BLaER1 treated with 17β-estradiol and CSF1 and Interleukin-3, amounts not matched to agents 10 nM and 100 nM (cell line): ENCODE results near the gene RRP1.

Experiments
- H3K27ac ChIP-seq, 11 experiments: shearing (Covaris generic); formaldehyde crosslinking; 2 replicates each; pipeline ENCODE4 v1.8.1; 2022
- H3K27me3 ChIP-seq, 11 experiments: shearing (Covaris generic); formaldehyde crosslinking; 2 replicates each; pipeline ENCODE4 v1.8.1; 2022
- H3K36me3 ChIP-seq, 11 experiments: shearing (Covaris generic); formaldehyde crosslinking; 2 replicates each; pipeline ENCODE4 v1.8.1; 2022
- H3K4me1 ChIP-seq, 10 experiments: shearing (Covaris generic); formaldehyde crosslinking; 2 replicates each; pipeline ENCODE4 v1.8.1; 2022
- H3K4me2 ChIP-seq, 11 experiments: shearing (Covaris generic); formaldehyde crosslinking; 2 replicates each; pipeline ENCODE4 v1.8.1; 2022
- H3K4me3 ChIP-seq, 10 experiments: shearing (Covaris generic); formaldehyde crosslinking; 2 replicates each; pipeline ENCODE4 v1.8.1; 2022
- H3K9ac ChIP-seq, 11 experiments: shearing (Covaris generic); formaldehyde crosslinking; 2 replicates each; pipeline ENCODE4 v1.8.1; 2022
- H3K9me3 ChIP-seq, 11 experiments: shearing (Covaris generic); formaldehyde crosslinking; replicated peaks in 1 of 11; 2 replicates each; pipeline ENCODE4 v1.8.1; 2022
- H4K20me1 ChIP-seq, 11 experiments: shearing (Covaris generic); formaldehyde crosslinking; 2 replicates each; pipeline ENCODE4 v1.8.1; 2022
- Cebpa-rat ChIP-seq, 11 experiments: shearing (Covaris generic); IDR thresholded peaks; 2 replicates each; pipeline ENCODE4 v1.8.1; 2022

RRP1 gene

GRCh38 chr21:43824333-43825241 is 35.2 kb downstream of the RRP1 start:
- peak overlapping the region in 10 of 11 experiments; percentile 7 to 84 (median 64); a peak in 17 of 22 replicates for H3K4me2 ChIP-seq
- H3K36me3 ChIP-seq: peaks cover 0 to 16% (median 0%) of the 10 kb centered on the region in 11 experiments; a peak in 4 of 22 replicates
- peaks cover 0 to 26% (median 12%) of the 10 kb centered on the region in 11 experiments; a peak in 11 of 22 replicates for H3K9me3 ChIP-seq
- H3K27me3 ChIP-seq: no peaks in the 10 kb centered on the region
- TF ChIP-seq Cebpa-rat (IDR thresholded peaks at IDR 0.05): no peak
- peak overlapping the region in 7 of 11 experiments; percentile 5 to 41 (median 26); a peak in 6 of 22 replicates for H3K27ac ChIP-seq
- H4K20me1 ChIP-seq: no peaks in the 10 kb centered on the region
- H3K4me1 ChIP-seq: peaks cover 0 to 56% (median 34%) of the 10 kb centered on the region in 10 experiments; a peak in 18 of 20 replicates
- H3K9ac ChIP-seq: peak overlapping the region in 4 of 11 experiments; percentile 33 to 44 (median 40); a peak in 6 of 22 replicates
- no peak overlapping the region for H3K4me3 ChIP-seq

GRCh38 chr21:43825242-43825935 is 36.0 kb downstream of the RRP1 start:
- H3K4me1 ChIP-seq: peaks cover 0 to 53% (median 29%) of the 10 kb centered on the region in 10 experiments; a peak in 18 of 20 replicates
- TF ChIP-seq Cebpa-rat (IDR thresholded peaks at IDR 0.05): no peak

GRCh38 chr21:43825936-43826622 is 36.7 kb downstream of the RRP1 start:
- H3K4me2 ChIP-seq: peak overlapping the region in 5 of 11 experiments; percentile 42 to 84 (median 55); a peak in 4 of 22 replicates
- H3K27ac ChIP-seq: no peak overlapping the region
- H3K36me3 ChIP-seq: peaks cover 0 to 1% (median 0%) of the 10 kb centered on the region in 11 experiments; a peak in 1 of 22 replicates
- TF ChIP-seq Cebpa-rat (IDR thresholded peaks at IDR 0.05): no peak
- no peaks in the 10 kb centered on the region for H4K20me1 ChIP-seq
- H3K4me3 ChIP-seq: no peak overlapping the region
- H3K27me3 ChIP-seq: no peaks in the 10 kb centered on the region
- H3K9ac ChIP-seq: no peak overlapping the region
- H3K4me1 ChIP-seq: peaks cover 0 to 51% (median 31%) of the 10 kb centered on the region in 10 experiments; a peak in 18 of 20 replicates
- peaks cover 0 to 11% (median 5%) of the 10 kb centered on the region in 11 experiments; a peak in 9 of 22 replicates for H3K9me3 ChIP-seq

More at GRCh38 chr21:43825242-43825935, 36.0 kb downstream of the RRP1 start:
- no peak overlapping the region for H3K4me3 ChIP-seq
- no peaks in the 10 kb centered on the region for H4K20me1 ChIP-seq
- H3K4me2 ChIP-seq: peak overlapping the region in 6 of 11 experiments; percentile 57 to 84 (median 74); a peak in 11 of 22 replicates
- no peaks in the 10 kb centered on the region for H3K27me3 ChIP-seq
- no peak overlapping the region for H3K27ac ChIP-seq
- H3K36me3 ChIP-seq: peaks cover 0 to 8% (median 0%) of the 10 kb centered on the region in 11 experiments; a peak in 3 of 22 replicates
- no peak overlapping the region for H3K9ac ChIP-seq
- peaks cover 0 to 18% (median 8%) of the 10 kb centered on the region in 11 experiments; a peak in 11 of 22 replicates for H3K9me3 ChIP-seq

GRCh38 chr21:43826623-43826974 is 37.2 kb downstream of the RRP1 start:
- Histone ChIP-seq H3K4me1 (peaks cover 0 to 56% (median 35%) of the 10 kb centered on the region in 10 experiments; a peak in 18 of 20 replicates), H3K4me2 (peak overlapping the region in 7 of 11 experiments; percentile 7 to 78 (median 42); a peak in 10 of 22 replicates)
- TF ChIP-seq Cebpa-rat (IDR thresholded peaks at IDR 0.05): no peak

GRCh38 chr21:43827015-43827611 is 37.7 kb downstream of the RRP1 start:
- Histone ChIP-seq H3K36me3 (no peaks in the 10 kb centered on the region), H3K4me2 (peak overlapping the region in 7 of 11 experiments; percentile 7 to 78 (median 42); a peak in 10 of 22 replicates), H3K27ac (peak overlapping the region in 1 of 11 experiments; percentile 25; a peak in 1 of 22 replicates), H4K20me1 (no peaks in the 10 kb centered on the region), H3K9ac (no peak overlapping the region; a peak in 1 of 22 replicates), H3K4me1 (peaks cover 0 to 61% (median 37%) of the 10 kb centered on the region in 10 experiments; a peak in 18 of 20 replicates), H3K4me3 (no peak overlapping the region), H3K9me3 (peaks cover 0 to 3% (median 2%) of the 10 kb centered on the region in 11 experiments; a peak in 9 of 22 replicates), H3K27me3 (no peaks in the 10 kb centered on the region)
- TF ChIP-seq Cebpa-rat (IDR thresholded peaks at IDR 0.05): no peak

More at GRCh38 chr21:43826623-43826974, 37.2 kb downstream of the RRP1 start:
- no peak overlapping the region; a peak in 1 of 22 replicates for H3K9ac ChIP-seq
- H3K4me3 ChIP-seq: no peak overlapping the region
- H4K20me1 ChIP-seq: no peaks in the 10 kb centered on the region
- no peaks in the 10 kb centered on the region for H3K27me3 ChIP-seq
- H3K27ac ChIP-seq: peak overlapping the region in 1 of 11 experiments; percentile 25; a peak in 1 of 22 replicates
- H3K9me3 ChIP-seq: peaks cover 0 to 7% (median 5%) of the 10 kb centered on the region in 11 experiments; a peak in 9 of 22 replicates
- no peaks in the 10 kb centered on the region for H3K36me3 ChIP-seq

- H3K9ac ChIP-seq: no peak overlapping the region
- no peak overlapping the region for H3K4me3 ChIP-seq
- H4K20me1 ChIP-seq: no peaks in the 10 kb centered on the region
- no peak overlapping the region for H3K4me2 ChIP-seq
- no peak overlapping the region for H3K27ac ChIP-seq
- peaks cover 2 to 19% (median 10%) of the 10 kb centered on the region in 11 experiments; a peak in 19 of 22 replicates for H3K9me3 ChIP-seq
- TF ChIP-seq Cebpa-rat (IDR thresholded peaks at IDR 0.05): no peak
- no peaks in the 10 kb centered on the region for H3K36me3 ChIP-seq
- H3K4me1 ChIP-seq: peaks cover 0 to 67% (median 34%) of the 10 kb centered on the region in 10 experiments; a peak in 18 of 20 replicates
- no peaks in the 10 kb centered on the region for H3K27me3 ChIP-seq
These were observed 39.8 kb downstream of the RRP1 start for GRCh38 chr21:43829161-43829560.

- Histone ChIP-seq H3K4me1 (peaks cover 4 to 67% (median 34%) of the 10 kb centered on the region in 10 experiments), H3K4me3 (no peak overlapping the region), H3K27me3 (no peaks in the 10 kb centered on the region), H4K20me1 (no peaks in the 10 kb centered on the region; a peak in 1 of 22 replicates), H3K4me2 (0 out of 22 replicates have a peak overlapping the region, but pooled peaks of 1 of the 11 experiments have one; percentile 23), H3K9me3 (peaks cover 2 to 22% (median 14%) of the 10 kb centered on the region in 11 experiments; a peak in 19 of 22 replicates), H3K36me3 (no peaks in the 10 kb centered on the region), H3K9ac (no peak overlapping the region), H3K27ac (no peak overlapping the region)
- TF ChIP-seq Cebpa-rat (IDR thresholded peaks at IDR 0.05): no peak
These were observed 40.3 kb downstream of the RRP1 start for GRCh38 chr21:43829575-43830119.
